MM.1S (cell line): Measurements from ENCODE around the gene TMEM51.
"Not testable (repeated sequence)": the region's sequence is repeated elsewhere in the genome, so short reads cannot be mapped to it uniquely, and the experiment has no call there.

Source experiments
- DNase-seq: peaks from one replicate; pipeline ENCODE4 v3.0.0-alpha.2; 2015
- H2AFZ ChIP-seq: fragments of 300-600 bp; sonication (generic); 2 replicates; pipeline ENCODE4 v1.6.0; 2016; ENCODE audit warnings: antibody characterized with exemption, low read length
- H3F3A ChIP-seq: fragments of 300-600 bp; sonication (generic); 2 replicates; pipeline ENCODE4 v1.6.1; 2016; ENCODE audit warnings: mild to moderate bottlenecking, antibody characterized with exemption, low read length, moderate library complexity, mixed read lengths; ENCODE audit not compliant: insufficient read depth
- H3K27ac ChIP-seq: fragments of 300-600 bp; sonication (generic); 2 replicates; pipeline ENCODE4 v1.5.1; 2016; ENCODE audit warnings: mild to moderate bottlenecking, low read length
- H3K27me3 ChIP-seq: fragments of 300-600 bp; sonication (generic); replicated peaks from 2 replicates; pipeline ENCODE4 v1.6.0; 2016; ENCODE audit warnings: low read length; ENCODE audit not compliant: insufficient read depth
- H3K36me3 ChIP-seq: fragments of 300-600 bp; sonication (generic); replicated peaks from 2 replicates; pipeline ENCODE4 v1.6.1; 2016; ENCODE audit warnings: mild to moderate bottlenecking, low read length, mixed read lengths; ENCODE audit not compliant: insufficient read depth
- H3K4me1 ChIP-seq: fragments of 300-600 bp; sonication (generic); 2 replicates; pipeline ENCODE4 v1.6.1; 2016; ENCODE audit warnings: low read length, mixed read lengths
- H3K4me2 ChIP-seq: fragments of 300-600 bp; sonication (generic); 2 replicates; pipeline ENCODE4 v1.6.0; 2016; ENCODE audit warnings: low read depth, low read length
- H3K4me3 ChIP-seq: fragments of 300-600 bp; sonication (generic); 2 replicates; pipeline ENCODE4 v1.5.1; 2016; ENCODE audit warnings: low read length, mixed read lengths
- H3K79me2 ChIP-seq: fragments of 300-600 bp; sonication (generic); 2 replicates; pipeline ENCODE4 v1.6.1; 2016; ENCODE audit warnings: mixed run types, low read length, mixed read lengths
- H3K9ac ChIP-seq: fragments of 300-600 bp; sonication (generic); 2 replicates; pipeline ENCODE4 v1.6.1; 2016; ENCODE audit warnings: low read length, mixed read lengths
- H3K9me2 ChIP-seq: fragments of 300-600 bp; sonication (generic); replicated peaks from 2 replicates; pipeline ENCODE4 v1.6.1; 2016; ENCODE audit warnings: mild to moderate bottlenecking, low read length, mixed read lengths; ENCODE audit not compliant: insufficient read depth
- H3K9me3 ChIP-seq: fragments of 300-600 bp; sonication (generic); replicated peaks from 2 replicates; pipeline ENCODE4 v1.6.1; 2016; ENCODE audit warnings: mild to moderate bottlenecking, low read length, mixed read lengths; ENCODE audit not compliant: insufficient read depth
- H4K20me1 ChIP-seq: fragments of 300-600 bp; sonication (generic); 2 replicates; pipeline ENCODE4 v1.6.1; 2016; ENCODE audit warnings: mild to moderate bottlenecking, low read length, moderate library complexity, mixed read lengths; ENCODE audit not compliant: insufficient read depth
- EZH2 ChIP-seq: fragments of 300-600 bp; sonication (generic); optimal IDR thresholded peaks from 2 replicates; pipeline ENCODE3; 2017; ENCODE audit warnings: low read depth, mild to moderate bottlenecking, antibody characterized with exemption, low read length, mixed read lengths
- EZH2phosphoT487 ChIP-seq: fragments of 300-600 bp; sonication (generic); IDR thresholded peaks from 2 replicates; pipeline ENCODE4 v1.6.1; 2018; ENCODE audit warnings: antibody characterized with exemption, low read length
- TF ChIP-seq, protein P1 (sequence below): fragments of 300-600 bp; sonication (generic); IDR thresholded peaks from 2 replicates; pipeline ENCODE4 v1.5.1; 2016; ENCODE audit warnings: antibody characterized with exemption, low read length, mixed read lengths

The TMEM51 gene

DNA sequence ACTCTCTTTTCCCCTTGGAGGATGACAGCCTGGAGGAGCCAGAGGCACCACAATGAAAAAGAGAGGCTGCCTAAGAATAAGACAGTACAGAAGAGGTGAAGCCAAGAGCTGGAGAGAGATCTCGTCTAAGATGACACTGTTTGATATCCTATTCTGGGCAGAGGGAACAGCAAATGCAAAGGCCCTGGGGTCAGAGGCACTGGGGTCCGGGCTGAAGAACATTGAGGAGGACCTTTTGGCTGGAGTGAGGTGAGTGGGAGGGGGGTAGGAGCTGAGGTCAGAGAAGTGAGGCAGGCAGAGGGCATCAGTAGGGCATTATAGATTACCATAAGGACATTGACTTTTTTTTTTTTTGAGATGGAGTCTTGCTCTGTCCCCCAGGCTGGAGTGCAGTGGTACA is 19.3 kb upstream of the TMEM51 start:
- H3K79me2 ChIP-seq = no peaks in the 10 kb centered on the region
- H3K4me3 ChIP-seq = no peak overlapping the region
- H3K4me1 ChIP-seq = no peaks in the 10 kb centered on the region
- no peak overlapping the region for H3K4me2 ChIP-seq
- H3K9me3 ChIP-seq = no peaks in the 10 kb centered on the region
- H4K20me1 ChIP-seq = no peaks in the 10 kb centered on the region
- no peak overlapping the region for H3K9ac ChIP-seq
- no peaks in the 10 kb centered on the region for H3K9me2 ChIP-seq
- no peak overlapping the region for H3K27ac ChIP-seq
- no peaks in the 10 kb centered on the region for H3F3A ChIP-seq
- no peaks in the 10 kb centered on the region for H3K36me3 ChIP-seq
- DNase-seq = no peak
- no peak overlapping the region for H2AFZ ChIP-seq
- H3K27me3 ChIP-seq = no peaks in the 10 kb centered on the region
- TF ChIP-seq EZH2phosphoT487 (no peak), EZH2 (no peak)
- TF ChIP-seq, protein P1, sequence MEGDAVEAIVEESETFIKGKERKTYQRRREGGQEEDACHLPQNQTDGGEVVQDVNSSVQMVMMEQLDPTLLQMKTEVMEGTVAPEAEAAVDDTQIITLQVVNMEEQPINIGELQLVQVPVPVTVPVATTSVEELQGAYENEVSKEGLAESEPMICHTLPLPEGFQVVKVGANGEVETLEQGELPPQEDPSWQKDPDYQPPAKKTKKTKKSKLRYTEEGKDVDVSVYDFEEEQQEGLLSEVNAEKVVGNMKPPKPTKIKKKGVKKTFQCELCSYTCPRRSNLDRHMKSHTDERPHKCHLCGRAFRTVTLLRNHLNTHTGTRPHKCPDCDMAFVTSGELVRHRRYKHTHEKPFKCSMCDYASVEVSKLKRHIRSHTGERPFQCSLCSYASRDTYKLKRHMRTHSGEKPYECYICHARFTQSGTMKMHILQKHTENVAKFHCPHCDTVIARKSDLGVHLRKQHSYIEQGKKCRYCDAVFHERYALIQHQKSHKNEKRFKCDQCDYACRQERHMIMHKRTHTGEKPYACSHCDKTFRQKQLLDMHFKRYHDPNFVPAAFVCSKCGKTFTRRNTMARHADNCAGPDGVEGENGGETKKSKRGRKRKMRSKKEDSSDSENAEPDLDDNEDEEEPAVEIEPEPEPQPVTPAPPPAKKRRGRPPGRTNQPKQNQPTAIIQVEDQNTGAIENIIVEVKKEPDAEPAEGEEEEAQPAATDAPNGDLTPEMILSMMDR = no peak

DNA sequence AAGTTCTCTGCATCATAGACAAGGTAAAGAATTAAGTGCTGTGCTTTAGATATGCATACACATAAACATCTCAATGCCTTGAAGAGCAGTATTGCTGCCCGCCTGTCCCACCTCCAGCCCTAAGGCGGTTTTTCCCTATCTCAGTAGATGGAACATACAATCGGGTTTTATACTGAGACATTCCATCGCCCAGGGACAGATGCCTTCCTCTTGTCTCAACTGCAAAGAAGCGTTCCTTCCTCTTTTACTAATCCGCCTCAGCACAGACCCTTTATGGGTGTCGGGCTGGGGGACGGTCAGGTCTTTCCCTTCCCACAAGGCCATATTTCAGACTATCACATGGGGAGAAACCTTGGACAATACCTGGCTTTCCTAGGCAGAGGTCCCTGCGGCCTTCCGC is 17.9 kb upstream of the TMEM51 start:
- H3K4me3 ChIP-seq, DNase-seq, H3K4me1 ChIP-seq, H3K9me2 ChIP-seq, H3K9ac ChIP-seq, H4K20me1 ChIP-seq, H3K9me3 ChIP-seq, H3K27me3 ChIP-seq, H3K36me3 ChIP-seq, H3F3A ChIP-seq, H3K27ac ChIP-seq, H3K79me2 ChIP-seq, H2AFZ ChIP-seq, H3K4me2 ChIP-seq: not testable (repeated sequence)

DNA sequence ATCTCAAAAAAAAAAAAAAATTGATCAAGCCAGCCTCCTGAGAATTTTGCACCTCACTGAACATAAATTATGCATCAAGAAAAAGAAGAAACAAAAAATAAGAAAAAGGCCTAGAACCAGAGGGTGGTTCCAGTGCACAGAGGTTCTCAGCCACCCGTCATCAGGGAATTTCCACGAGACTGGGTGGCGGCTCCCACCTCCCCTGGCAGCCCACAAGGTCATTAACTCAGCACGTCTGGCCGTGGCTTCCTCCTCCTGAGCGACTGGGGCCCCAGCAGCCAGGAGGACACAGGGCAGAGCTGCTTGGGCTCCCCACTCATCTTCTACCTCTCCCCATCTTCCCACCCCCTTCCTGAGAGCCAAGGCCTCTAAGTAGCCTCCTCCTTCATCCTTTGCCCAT is 15.7 kb upstream of the TMEM51 start:
- Histone ChIP-seq H3K36me3 (no peaks in the 10 kb centered on the region), H4K20me1 (no peaks in the 10 kb centered on the region), H3K9me3 (no peaks in the 10 kb centered on the region), H2AFZ (no peak overlapping the region), H3K4me3 (no peak overlapping the region), H3K9me2 (no peaks in the 10 kb centered on the region), H3K27ac (no peak overlapping the region), H3K4me1 (no peaks in the 10 kb centered on the region), H3K4me2 (no peak overlapping the region), H3F3A (no peaks in the 10 kb centered on the region), H3K9ac (no peak overlapping the region), H3K79me2 (no peaks in the 10 kb centered on the region), H3K27me3 (no peaks in the 10 kb centered on the region)
- DNase-seq = no peak
- TF ChIP-seq, protein P1 = no peak
- no peak for TF ChIP-seq EZH2phosphoT487
- no peak for TF ChIP-seq EZH2

DNA sequence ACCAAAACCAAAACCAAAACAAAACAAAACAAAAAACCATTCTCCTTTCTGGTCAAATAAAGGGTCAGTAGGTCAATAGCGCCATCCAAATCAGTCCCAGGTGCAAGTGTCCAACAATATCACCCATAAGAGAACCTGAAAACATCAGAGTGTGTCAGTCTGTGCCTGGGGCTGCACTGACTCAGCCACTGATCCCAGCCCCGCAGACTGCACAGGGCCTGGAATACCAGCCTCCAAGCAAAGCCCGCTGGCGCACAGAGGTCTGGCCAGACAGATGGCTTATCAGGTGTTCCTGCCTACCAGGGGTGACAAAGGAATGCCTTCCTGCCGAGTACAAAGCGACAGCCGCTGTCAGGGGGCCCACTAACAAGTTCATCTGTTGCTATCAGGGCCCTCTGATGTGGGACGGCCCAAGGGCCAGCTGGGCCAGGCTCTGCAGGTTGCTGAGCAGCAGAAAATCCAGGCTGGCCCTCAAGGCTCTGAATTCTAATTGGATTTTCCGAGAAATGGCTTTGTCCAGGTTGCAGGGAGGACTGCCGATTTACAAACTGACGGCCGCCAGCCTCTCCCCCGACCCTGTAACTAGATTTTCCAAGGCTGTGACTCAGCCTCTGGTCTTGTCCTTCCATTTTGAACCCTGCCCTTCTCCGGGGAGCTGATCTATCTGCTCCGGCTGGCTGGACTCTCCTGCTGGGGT is 13.7 kb upstream of the TMEM51 start:
- Histone ChIP-seq H3K9me3 (no peaks in the 10 kb centered on the region), H3K79me2 (no peaks in the 10 kb centered on the region), H3F3A (no peaks in the 10 kb centered on the region), H2AFZ (no peak overlapping the region), H3K4me3 (no peak overlapping the region), H3K9me2 (no peaks in the 10 kb centered on the region), H3K36me3 (no peaks in the 10 kb centered on the region), H3K27me3 (no peaks in the 10 kb centered on the region), H3K4me1 (no peaks in the 10 kb centered on the region), H3K9ac (no peak overlapping the region), H3K27ac (no peak overlapping the region), H4K20me1 (no peaks in the 10 kb centered on the region), H3K4me2 (peak overlapping the region; percentile 2; the same call in 1 of the 2 replicates)
- peak; percentile 21 for DNase-seq
- TF ChIP-seq EZH2phosphoT487 (no peak), EZH2 (no peak)
- TF ChIP-seq, protein P1 = no peak
